C4-2B (cell line): ENCODE data around the gene SLC6A2.

ENCODE experiments used
- H3K27ac ChIP-seq: fragments of 450-650 bp; 2 replicates; pipeline ENCODE4 v1.5.1; 2017
- CTCF ChIP-seq: fragments of 450-650 bp; conservative IDR thresholded peaks from 2 replicates; pipeline ENCODE4 v1.5.1; 2017; ENCODE audit warnings: mild to moderate bottlenecking
- ZFX ChIP-seq: fragments of 450-650 bp; IDR thresholded peaks from 2 replicates; pipeline ENCODE4 v1.6.1; 2017

SLC6A2 gene

GRCh38 chr16:55623640-55624039 is 32.1 kb upstream of the SLC6A2 start:
- TF ChIP-seq CTCF: peak; percentile 31; the same call in 1 of the 2 replicates
- TF ChIP-seq ZFX: no peak
- H3K27ac ChIP-seq: no peak overlapping the region

- TF ChIP-seq ZFX: no peak
- no peak for TF ChIP-seq CTCF
- no peak overlapping the region for H3K27ac ChIP-seq
Measured at GRCh38 chr16:55624696-55625095, 31.1 kb upstream of the SLC6A2 start.

GRCh38 chr16:55625843-55626242 is 29.9 kb upstream of the SLC6A2 start:
- H3K27ac ChIP-seq: no peak overlapping the region
- TF ChIP-seq CTCF (no peak), ZFX (no peak)

GRCh38 chr16:55628306-55628968 is 27.4 kb upstream of the SLC6A2 start:
- no peak for TF ChIP-seq ZFX
- no peak for TF ChIP-seq CTCF
- H3K27ac ChIP-seq: no peak overlapping the region

GRCh38 chr16:55630774-55631173 is 25.0 kb upstream of the SLC6A2 start:
- TF ChIP-seq CTCF: no peak
- TF ChIP-seq ZFX: no peak
- H3K27ac ChIP-seq: no peak overlapping the region

GRCh38 chr16:55632259-55632658 is 23.5 kb upstream of the SLC6A2 start:
- H3K27ac ChIP-seq: no peak overlapping the region
- no peak for TF ChIP-seq CTCF
- TF ChIP-seq ZFX: no peak

- TF ChIP-seq CTCF (no peak), ZFX (no peak)
- H3K27ac ChIP-seq: no peak overlapping the region
Measured at GRCh38 chr16:55634193-55634592, 21.6 kb upstream of the SLC6A2 start.
